GM18907 (cell line): ENCODE measurements around the gene ARHGEF26.

Source experiments
- ATAC-seq: cut with Tn5 transposase; IDR thresholded peaks from one replicate; pipeline ENCODE4 v1.9.1; 2021; ENCODE audit warnings: mild to moderate bottlenecking, moderate library complexity; ENCODE audit not compliant: unreplicated experiment

ARHGEF26 gene

GRCh38 chr3:154247806-154248415 is 126.7 kb downstream of the ARHGEF26 start:
- no peak for ATAC-seq

GRCh38 chr3:154250291-154250690 is 129.1 kb downstream of the ARHGEF26 start:
- ATAC-seq = no peak

GRCh38 chr3:154251610-154252009 is 130.4 kb downstream of the ARHGEF26 start:
- ATAC-seq = no peak

GRCh38 chr3:154252759-154253638 is 131.8 kb downstream of the ARHGEF26 start:
- peak; percentile 97 for ATAC-seq

GRCh38 chr3:154254527-154254926 is 133.3 kb downstream of the ARHGEF26 start:
- no peak for ATAC-seq

GRCh38 chr3:154273381-154273780 is 152.2 kb downstream of the ARHGEF26 start:
- ATAC-seq = no peak

GRCh38 chr3:154274348-154274747 is 153.2 kb downstream of the ARHGEF26 start:
- no peak for ATAC-seq

GRCh38 chr3:154275292-154275691 is 154.1 kb downstream of the ARHGEF26 start:
- no peak for ATAC-seq

- no peak for ATAC-seq
These were observed 154.8 kb downstream of the ARHGEF26 start for GRCh38 chr3:154275965-154276364.

GRCh38 chr3:154280161-154280560 is 159.0 kb downstream of the ARHGEF26 start:
- no peak for ATAC-seq

GRCh38 chr3:154285221-154285620 is 164.0 kb downstream of the ARHGEF26 start:
- ATAC-seq = peak; percentile 53

- no peak for ATAC-seq
These were observed 169.0 kb downstream of the ARHGEF26 start for GRCh38 chr3:154290187-154290586.

GRCh38 chr3:154294016-154294415 is 172.8 kb downstream of the ARHGEF26 start:
- no peak for ATAC-seq

- no peak for ATAC-seq
These were observed 180.4 kb downstream of the ARHGEF26 start for GRCh38 chr3:154301561-154301960.

- ATAC-seq = peak; percentile 39
These were observed 183.1 kb downstream of the ARHGEF26 start for GRCh38 chr3:154304116-154304786.

GRCh38 chr3:154304936-154305335 is 183.7 kb downstream of the ARHGEF26 start:
- ATAC-seq = peak; percentile 69

- ATAC-seq = no peak
These were observed 186.2 kb downstream of the ARHGEF26 start for GRCh38 chr3:154307363-154307762.
